SU-DHL-6 (cell line): ENCODE measurements around the gene F13B.

Experiments
- H2AFZ ChIP-seq: fragments of 200-600 bp; sonication (generic); 2 replicates; pipeline ENCODE4 v1.6.1; 2014; ENCODE audit warnings: low read depth, mild to moderate bottlenecking, moderate library complexity, mixed read lengths, antibody characterized with exemption, low read length; ENCODE audit not compliant: severe bottlenecking
- H3F3A ChIP-seq: fragments of 200-600 bp; shearing (Covaris generic); 2 replicates; pipeline ENCODE4 v1.6.0; 2016; ENCODE audit warnings: antibody characterized with exemption, mild to moderate bottlenecking; ENCODE audit not compliant: insufficient read depth
- H3K27ac ChIP-seq: fragments of 200-600 bp; sonication (generic); 2 replicates; pipeline ENCODE4 v1.5.1; 2016; ENCODE audit warnings: low read depth, mild to moderate bottlenecking, low read length, moderate library complexity, mixed read lengths
- H3K27me3 ChIP-seq: fragments of 200-600 bp; sonication (generic), shearing (Covaris generic); 2 replicates; pipeline ENCODE4 v1.6.0; 2014; ENCODE audit warnings: mild to moderate bottlenecking, low read length
- H3K36me3 ChIP-seq: fragments of 200-600 bp; sonication (generic); 2 replicates; pipeline ENCODE4 v1.6.1; 2014; ENCODE audit warnings: mild to moderate bottlenecking, low read length, mixed read lengths
- H3K4me2 ChIP-seq: fragments of 300-600, 200-600 bp; shearing (Covaris generic), sonication (generic); 2 replicates; pipeline ENCODE4 v1.6.0; 2014; ENCODE audit warnings: low read length, low read depth, mild to moderate bottlenecking; ENCODE audit not compliant: poor library complexity, severe bottlenecking
- H3K4me3 ChIP-seq: fragments of 200-600 bp; sonication (generic); 2 replicates; pipeline ENCODE4 v1.5.1; 2014; ENCODE audit warnings: antibody characterized with exemption, low read length, mild to moderate bottlenecking, mixed read lengths; ENCODE audit not compliant: insufficient read depth, poor library complexity, severe bottlenecking
- H3K79me2 ChIP-seq: fragments of 200-600 bp; sonication (generic); 2 replicates; pipeline ENCODE4 v1.6.1; 2014; ENCODE audit warnings: mild to moderate bottlenecking, low read length, moderate library complexity; ENCODE audit not compliant: insufficient read depth
- H3K9ac ChIP-seq: fragments of 200-600 bp; sonication (generic); 2 replicates; pipeline ENCODE4 v1.7.0; 2014; ENCODE audit warnings: mild to moderate bottlenecking, low read length
- H3K9me2 ChIP-seq: fragments of 200-600 bp; sonication (generic); replicated peaks from 2 replicates; pipeline ENCODE4 v1.6.1; 2014; ENCODE audit warnings: low read length; ENCODE audit not compliant: insufficient read depth
- H3K9me3 ChIP-seq: fragments of 200-600 bp; sonication (generic); 2 replicates; pipeline ENCODE4 v1.6.1; 2014; ENCODE audit warnings: low read length, mixed read lengths; ENCODE audit not compliant: insufficient read depth
- H4K20me1 ChIP-seq: fragments of 200-600 bp; sonication (generic); 2 replicates; pipeline ENCODE4 v1.6.1; 2014; ENCODE audit warnings: low read depth, mild to moderate bottlenecking, antibody characterized with exemption, low read length, moderate library complexity, mixed read lengths
- CTCF ChIP-seq: fragments of 200-600 bp; sonication (generic); IDR thresholded peaks from one replicate; pipeline ENCODE4 v1.5.1; 2017; ENCODE audit warnings: antibody characterized with exemption, mild to moderate bottlenecking, low read length, moderate library complexity; ENCODE audit not compliant: insufficient read depth, poor library complexity, severe bottlenecking
- EZH2phosphoT487 ChIP-seq: fragments of 200-600 bp; sonication (generic), shearing (Covaris generic); conservative IDR thresholded peaks from 2 replicates; pipeline ENCODE4 v1.6.1; 2018; ENCODE audit warnings: mild to moderate bottlenecking, antibody characterized with exemption, low read length, moderate library complexity, mixed read lengths

Gene F13B

GRCh38 chr1:197067457-197067818, 378 bp upstream of the F13B start:
- H3K79me2 ChIP-seq, result no peaks in the 10 kb centered on the region
- H2AFZ ChIP-seq, result no peak overlapping the region
- no peaks in the 10 kb centered on the region for H3K36me3 ChIP-seq
- no peak overlapping the region for H3K27ac ChIP-seq
- no peaks in the 10 kb centered on the region for H3K9me2 ChIP-seq
- TF ChIP-seq EZH2phosphoT487, result no peak
- no peak for TF ChIP-seq CTCF
- H4K20me1 ChIP-seq, result no peaks in the 10 kb centered on the region
- H3K9ac ChIP-seq, result no peak overlapping the region
- no peaks in the 10 kb centered on the region for H3K9me3 ChIP-seq
- no peaks in the 10 kb centered on the region for H3K27me3 ChIP-seq
- H3K4me3 ChIP-seq, result no peak overlapping the region
- H3F3A ChIP-seq, result no peaks in the 10 kb centered on the region
- no peak overlapping the region for H3K4me2 ChIP-seq

- H3K9me2 ChIP-seq, result no peaks in the 10 kb centered on the region
- no peaks in the 10 kb centered on the region for H3K27me3 ChIP-seq
- no peak overlapping the region for H3K9ac ChIP-seq
- H3K79me2 ChIP-seq, result no peaks in the 10 kb centered on the region
- H3K36me3 ChIP-seq, result no peaks in the 10 kb centered on the region
- no peaks in the 10 kb centered on the region for H4K20me1 ChIP-seq
- no peak overlapping the region for H2AFZ ChIP-seq
- H3K9me3 ChIP-seq, result no peaks in the 10 kb centered on the region
- H3K27ac ChIP-seq, result no peak overlapping the region
- no peak for TF ChIP-seq EZH2phosphoT487
- TF ChIP-seq CTCF, result no peak
- H3F3A ChIP-seq, result no peaks in the 10 kb centered on the region
- H3K4me3 ChIP-seq, result no peak overlapping the region
- H3K4me2 ChIP-seq, result no peak overlapping the region
These were observed 783 bp downstream of the F13B start for GRCh38 chr1:197066277-197066676.

- H3K9me2 ChIP-seq, result no peaks in the 10 kb centered on the region
- no peaks in the 10 kb centered on the region for H3F3A ChIP-seq
- no peak overlapping the region for H2AFZ ChIP-seq
- H3K27me3 ChIP-seq, result no peaks in the 10 kb centered on the region
- no peak overlapping the region for H3K27ac ChIP-seq
- H4K20me1 ChIP-seq, result no peaks in the 10 kb centered on the region
- H3K4me2 ChIP-seq, result no peak overlapping the region
- no peak overlapping the region for H3K4me3 ChIP-seq
- TF ChIP-seq EZH2phosphoT487 (no peak), CTCF (no peak)
- H3K9ac ChIP-seq, result no peak overlapping the region
- no peaks in the 10 kb centered on the region for H3K36me3 ChIP-seq
- H3K79me2 ChIP-seq, result no peaks in the 10 kb centered on the region
- no peaks in the 10 kb centered on the region for H3K9me3 ChIP-seq
These were observed 1.5 kb downstream of the F13B start for GRCh38 chr1:197065559-197065958.

- H3K79me2 ChIP-seq, result no peaks in the 10 kb centered on the region
- no peak overlapping the region for H2AFZ ChIP-seq
- H3F3A ChIP-seq, result no peaks in the 10 kb centered on the region
- no peak overlapping the region for H3K4me3 ChIP-seq
- H3K27ac ChIP-seq, result no peak overlapping the region
- TF ChIP-seq EZH2phosphoT487 (no peak), CTCF (no peak)
- no peaks in the 10 kb centered on the region for H3K9me3 ChIP-seq
- H3K36me3 ChIP-seq, result no peaks in the 10 kb centered on the region
- H4K20me1 ChIP-seq, result no peaks in the 10 kb centered on the region
- no peak overlapping the region for H3K4me2 ChIP-seq
- H3K9ac ChIP-seq, result no peak overlapping the region
- H3K27me3 ChIP-seq, result no peaks in the 10 kb centered on the region
- no peaks in the 10 kb centered on the region for H3K9me2 ChIP-seq
These were observed 3.8 kb downstream of the F13B start for GRCh38 chr1:197063212-197063611.
